ENCODE results near the gene NCS1. TPM values are rescaled to one million over a fixed set of nuclear protein-coding genes. Genes with fewer than 3 reads are reported as not detected.

The NCS1 gene
- total and polyA plus RNA-seq, 7 experiments from 2014 or later, result 0.14 to 0.85 (median 0.22) TPM; not detected in 4

GRCh38 chr9:130213911-130214761 lies 41.9 kb downstream of the NCS1 start:
- no peak for ATAC-seq
- Histone ChIP-seq H3K4me3 (ENCODE audit: low read length) (no peak overlapping the region), H3K9me3 (ENCODE audit: control insufficient read depth in 2 of 3, low read length in 3 of 3) (no peaks in the 10 kb centered on the region), H3K27me3 (ENCODE audit: control insufficient read depth in 2 of 2, insufficient read depth in 2 of 2, low read length in 2 of 2) (no peaks in the 10 kb centered on the region), H3K4me1 (ENCODE audit: control insufficient read depth in 2 of 2, insufficient read depth in 2 of 2, low read length in 2 of 2) (no peaks in the 10 kb centered on the region), H3K36me3 (ENCODE audit: control insufficient read depth in 2 of 3, insufficient read depth in 3 of 3, low read length in 3 of 3) (no peaks in the 10 kb centered on the region), H3K27ac (ENCODE audit: low read depth, low read length) (no peak overlapping the region)
- Mint-ChIP-seq H3K27me3 (peaks cover 0 to 8% (median 0%) of the 10 kb centered on the region in 5 donors), H3K9me3 (no peaks in the 10 kb centered on the region), H3K4me3 (no peak overlapping the region), H3K36me3 (no peaks in the 10 kb centered on the region), H3K4me1 (peaks cover 0 to 3% (median 0%) of the 10 kb centered on the region in 7 donors), H3K27ac (peak overlapping the region in 1 of 9 donors; percentile 68)
- intact Hi-C loops (cut with micrococcal nuclease), result no loop called here
- CTCF ChIA-PET, result no interaction called here
- no peak for DNase-seq
- POLR2A ChIA-PET, result interaction anchor here (0.6 kb wide), 1 partner anchor 88 kb away, joined by 3 read pairs; no protein-coding TSS in a partner anchor

- no peaks in the 10 kb centered on the region for H3K9me3 ChIP-seq (ENCODE audit: control insufficient read depth in 2 of 3, low read length in 3 of 3)
- H3K27me3 ChIP-seq (ENCODE audit: control insufficient read depth in 2 of 2, insufficient read depth in 2 of 2, low read length in 2 of 2), result no peaks in the 10 kb centered on the region
- Mint-ChIP-seq H3K27me3 (peaks cover 0 to 5% (median 0%) of the 10 kb centered on the region in 5 donors), H3K36me3 (no peaks in the 10 kb centered on the region), H3K9me3 (no peaks in the 10 kb centered on the region), H3K27ac (no peak overlapping the region), H3K4me3 (no peak overlapping the region), H3K4me1 (peaks cover 0 to 3% (median 0%) of the 10 kb centered on the region in 7 donors)
- H3K27ac ChIP-seq (ENCODE audit: low read depth, low read length), result no peak overlapping the region
- ATAC-seq (no peak), DNase-seq (no peak)
- POLR2A ChIA-PET, result interaction anchor here (0.6 kb wide), 1 partner anchor 89 kb away, joined by 3 read pairs; no protein-coding TSS in a partner anchor
- no peak overlapping the region for H3K4me3 ChIP-seq (ENCODE audit: low read length)
- H3K36me3 ChIP-seq (ENCODE audit: control insufficient read depth in 2 of 3, insufficient read depth in 3 of 3, low read length in 3 of 3), result no peaks in the 10 kb centered on the region
- H3K4me1 ChIP-seq (ENCODE audit: control insufficient read depth in 2 of 2, insufficient read depth in 2 of 2, low read length in 2 of 2), result no peaks in the 10 kb centered on the region
- intact Hi-C loops (cut with micrococcal nuclease), result no loop called here
- CTCF ChIA-PET, result no interaction called here
These were observed 42.7 kb downstream of the NCS1 start for GRCh38 chr9:130214776-130215340.

- no peak overlapping the region for H3K4me3 ChIP-seq (ENCODE audit: low read length)
- ATAC-seq (no peak), DNase-seq (no peak)
- H3K36me3 ChIP-seq (ENCODE audit: control insufficient read depth in 2 of 3, insufficient read depth in 3 of 3, low read length in 3 of 3), result no peaks in the 10 kb centered on the region
- no peak overlapping the region for H3K27ac ChIP-seq (ENCODE audit: low read depth, low read length)
- POLR2A ChIA-PET, result no interaction called here
- intact Hi-C loops (cut with micrococcal nuclease), result no loop called here
- Mint-ChIP-seq H3K4me1 (peaks cover 0 to 3% (median 0%) of the 10 kb centered on the region in 7 donors), H3K27me3 (no peaks in the 10 kb centered on the region), H3K36me3 (no peaks in the 10 kb centered on the region), H3K27ac (no peak overlapping the region), H3K9me3 (no peaks in the 10 kb centered on the region), H3K4me3 (no peak overlapping the region)
- no peaks in the 10 kb centered on the region for H3K27me3 ChIP-seq (ENCODE audit: control insufficient read depth in 2 of 2, insufficient read depth in 2 of 2, low read length in 2 of 2)
- H3K9me3 ChIP-seq (ENCODE audit: control insufficient read depth in 2 of 3, low read length in 3 of 3), result no peaks in the 10 kb centered on the region
- H3K4me1 ChIP-seq (ENCODE audit: control insufficient read depth in 2 of 2, insufficient read depth in 2 of 2, low read length in 2 of 2), result no peaks in the 10 kb centered on the region
- CTCF ChIA-PET, result no interaction called here
These were observed 43.3 kb downstream of the NCS1 start for GRCh38 chr9:130215341-130216119.

DNA sequence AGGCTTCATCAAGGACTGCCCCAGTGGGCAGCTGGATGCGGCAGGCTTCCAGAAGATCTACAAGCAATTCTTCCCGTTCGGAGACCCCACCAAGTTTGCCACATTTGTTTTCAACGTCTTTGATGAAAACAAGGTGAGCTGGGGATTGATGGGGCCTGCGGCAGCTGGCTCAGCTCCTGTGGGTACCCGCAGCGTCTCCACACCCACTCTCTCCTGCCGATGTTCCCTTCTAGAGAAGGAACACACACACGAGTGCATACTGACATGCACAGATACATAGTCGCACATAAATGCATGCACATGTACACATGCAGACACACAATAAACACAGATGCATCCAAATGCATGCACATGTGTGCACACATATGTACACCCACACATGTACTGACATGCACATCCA lies 45.6 kb downstream of the NCS1 start:
- CTCF ChIA-PET, result no interaction called here

DNA sequence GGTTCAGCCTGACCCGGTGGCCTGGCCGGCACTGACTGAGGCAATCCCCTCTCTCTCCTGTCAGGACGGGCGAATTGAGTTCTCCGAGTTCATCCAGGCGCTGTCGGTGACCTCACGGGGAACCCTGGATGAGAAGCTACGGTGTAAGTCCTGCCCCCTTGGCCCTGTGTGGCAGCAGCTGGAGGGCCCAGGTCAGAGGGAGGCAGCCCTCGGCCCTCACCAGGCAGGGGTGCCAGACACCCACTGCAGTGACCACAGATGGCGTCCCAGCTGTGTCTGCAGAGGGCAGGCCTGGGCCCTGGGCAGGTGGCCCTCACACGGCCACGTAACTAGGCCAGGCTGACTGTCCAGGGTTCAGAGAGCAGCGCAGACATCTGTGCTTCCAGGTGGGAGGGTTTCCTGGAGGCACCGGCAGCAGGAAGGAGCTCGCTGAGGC lies 47.5 kb downstream of the NCS1 start:
- no peaks in the 10 kb centered on the region for H3K4me1 ChIP-seq (ENCODE audit: control insufficient read depth in 2 of 2, insufficient read depth in 2 of 2, low read length in 2 of 2)
- ChIA-PET CTCF (interaction anchor here (0.6 kb wide), 1 partner anchor 113 kb away, joined by 3 read pairs; no protein-coding TSS in a partner anchor), POLR2A (interaction anchor here (0.7 kb wide), 1 partner anchor 94 kb away, joined by 3 read pairs; no protein-coding TSS in a partner anchor)
- Mint-ChIP-seq H3K27ac (no peak overlapping the region), H3K9me3 (no peaks in the 10 kb centered on the region), H3K36me3 (no peaks in the 10 kb centered on the region), H3K4me3 (no peak overlapping the region), H3K4me1 (no peaks in the 10 kb centered on the region), H3K27me3 (no peaks in the 10 kb centered on the region)
- H3K36me3 ChIP-seq (ENCODE audit: control insufficient read depth in 2 of 3, insufficient read depth in 3 of 3, low read length in 3 of 3), result no peaks in the 10 kb centered on the region
- H3K27ac ChIP-seq (ENCODE audit: low read depth, low read length), result no peak overlapping the region
- H3K4me3 ChIP-seq (ENCODE audit: low read length), result no peak overlapping the region
- DNase-seq (no peak), ATAC-seq (no peak)
- intact Hi-C loops (cut with micrococcal nuclease), result no loop called here
- H3K27me3 ChIP-seq (ENCODE audit: control insufficient read depth in 2 of 2, insufficient read depth in 2 of 2, low read length in 2 of 2), result no peaks in the 10 kb centered on the region
- H3K9me3 ChIP-seq (ENCODE audit: control insufficient read depth in 2 of 3, low read length in 3 of 3), result no peaks in the 10 kb centered on the region

More for the DNA sequence above, 45.6 kb downstream of the NCS1 start:
- H3K9me3 Mint-ChIP-seq, result no peaks in the 10 kb centered on the region
- no peak for DNase-seq
- Histone ChIP-seq H3K36me3 (ENCODE audit: control insufficient read depth in 2 of 3, insufficient read depth in 3 of 3, low read length in 3 of 3) (no peaks in the 10 kb centered on the region), H3K4me3 (ENCODE audit: low read length) (no peak overlapping the region), H3K9me3 (ENCODE audit: control insufficient read depth in 2 of 3, low read length in 3 of 3) (no peaks in the 10 kb centered on the region), H3K27me3 (ENCODE audit: control insufficient read depth in 2 of 2, insufficient read depth in 2 of 2, low read length in 2 of 2) (no peaks in the 10 kb centered on the region), H3K27ac (ENCODE audit: low read depth, low read length) (no peak overlapping the region), H3K4me1 (ENCODE audit: control insufficient read depth in 2 of 2, insufficient read depth in 2 of 2, low read length in 2 of 2) (no peaks in the 10 kb centered on the region)
- POLR2A ChIA-PET, result interaction anchor here (0.6 kb wide), 1 partner anchor 500 kb away, joined by 5 read pairs; no protein-coding TSS in a partner anchor
- no peaks in the 10 kb centered on the region for H3K36me3 Mint-ChIP-seq
- H3K4me3 Mint-ChIP-seq, result no peak overlapping the region
- intact Hi-C loops (cut with micrococcal nuclease), result no loop called here
- H3K4me1 Mint-ChIP-seq, result peaks cover 0 to 3% (median 0%) of the 10 kb centered on the region in 7 donors
- ATAC-seq, result no peak
- no peak overlapping the region for H3K27ac Mint-ChIP-seq
- H3K27me3 Mint-ChIP-seq, result no peaks in the 10 kb centered on the region

DNA sequence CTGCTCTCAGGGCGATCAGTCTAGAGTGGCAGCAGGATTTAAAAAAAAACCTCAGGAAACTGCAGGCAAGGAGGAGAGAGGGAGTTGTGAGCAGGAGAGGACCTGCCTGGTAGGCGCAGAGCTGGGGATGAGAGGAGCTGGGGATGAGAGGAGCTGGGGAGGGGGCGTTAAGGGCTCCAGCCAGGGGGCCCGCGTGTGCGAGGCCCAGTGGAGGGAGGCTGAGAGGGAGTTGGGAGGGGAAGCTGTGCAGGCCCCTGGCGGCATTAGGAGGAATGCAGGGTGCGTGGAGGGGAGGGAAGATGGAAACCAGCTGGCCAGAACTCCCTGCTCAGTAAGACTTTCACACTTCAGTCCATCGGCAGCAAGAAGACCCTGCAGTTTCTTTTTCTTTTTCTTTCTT lies 48.1 kb downstream of the NCS1 start:
- intact Hi-C loops (cut with micrococcal nuclease), result no loop called here
- CTCF ChIA-PET, result interaction anchor here (0.6 kb wide), 1 partner anchor 114 kb away, joined by 3 read pairs; no protein-coding TSS in a partner anchor
- H3K27ac Mint-ChIP-seq, result no peak overlapping the region
- ATAC-seq (no peak), DNase-seq (no peak)
- no peaks in the 10 kb centered on the region for H3K4me1 ChIP-seq (ENCODE audit: control insufficient read depth in 2 of 2, insufficient read depth in 2 of 2, low read length in 2 of 2)
- no peaks in the 10 kb centered on the region for H3K36me3 Mint-ChIP-seq
- H3K9me3 ChIP-seq (ENCODE audit: control insufficient read depth in 2 of 3, low read length in 3 of 3), result no peaks in the 10 kb centered on the region
- no peak overlapping the region for H3K4me3 Mint-ChIP-seq
- POLR2A ChIA-PET, result interaction anchor here (0.6 kb wide), 1 partner anchor 109 kb away, joined by 5 read pairs; no protein-coding TSS in a partner anchor
- no peaks in the 10 kb centered on the region for H3K27me3 ChIP-seq (ENCODE audit: control insufficient read depth in 2 of 2, insufficient read depth in 2 of 2, low read length in 2 of 2)
- no peaks in the 10 kb centered on the region for H3K36me3 ChIP-seq (ENCODE audit: control insufficient read depth in 2 of 3, insufficient read depth in 3 of 3, low read length in 3 of 3)
- H3K4me3 ChIP-seq (ENCODE audit: low read length), result no peak overlapping the region
- H3K27me3 Mint-ChIP-seq, result no peaks in the 10 kb centered on the region
- no peaks in the 10 kb centered on the region for H3K9me3 Mint-ChIP-seq
- H3K4me1 Mint-ChIP-seq, result no peaks in the 10 kb centered on the region
- no peak overlapping the region for H3K27ac ChIP-seq (ENCODE audit: low read depth, low read length)

Measured in naive thymus-derived CD4-positive, alpha-beta T cell (primary cell).